H1 (cell line): ENCODE data around the gene HSD11B1. TPM values are rescaled to one million over a fixed set of nuclear protein-coding genes. Genes with fewer than 3 reads are reported as not detected.

Source experiments
- CTCF ChIA-PET: fragments of 300-600 bp; sonication (Branson Sonifier 250); formaldehyde crosslinking; loops from one replicate; lab custom pipeline; 2021; ENCODE audit not compliant: partially characterized antibody; lab: Charles Lee
- POLR2A ChIA-PET: fragments of 300-600 bp; sonication (Branson Sonifier 250); formaldehyde crosslinking; loops from one replicate; lab custom pipeline; 2021; ENCODE audit warnings: inconsistent platforms; ENCODE audit not compliant: partially characterized antibody; lab: Charles Lee
- DNase-seq, 2 experiments: peaks; one replicate each; pipeline versions ENCODE4 v3.0.0 to v3.0.0-alpha.2; 2010 to 2022; ENCODE audit warnings: low spot score in 2 of 2, low read depth in 1 of 2, mixed read lengths in 1 of 2
- FAIRE-seq: peaks from 2 replicates; lab custom pipeline; 2011; peaks lifted over from hg19 to GRCh38; lab: Jason Lieb, UNC
- H2AFZ ChIP-seq: 2 replicates; pipeline ENCODE4 v1.8.1; 2012; ENCODE audit warnings: low read length, inconsistent platforms
- H2AK5ac ChIP-seq: 2 replicates; pipeline ENCODE4 v1.6.1; 2013; ENCODE audit warnings: low read depth, low read length
- H2BK120ac ChIP-seq: replicated peaks from 2 replicates; pipeline ENCODE3; 2013; ENCODE audit warnings: low read depth, low read length, inconsistent platforms
- H2BK12ac ChIP-seq: 2 replicates; pipeline ENCODE4 v1.6.1; 2013; ENCODE audit warnings: low read depth, low read length
- H2BK15ac ChIP-seq: 2 replicates; pipeline ENCODE4 v1.6.1; 2013; ENCODE audit warnings: low read length
- H2BK20ac ChIP-seq: 2 replicates; pipeline ENCODE4 v1.6.1; 2013; ENCODE audit warnings: low read length
- H2BK5ac ChIP-seq: 2 replicates; pipeline ENCODE4 v1.6.1; 2013; ENCODE audit warnings: low read depth, low read length
- H3K14ac ChIP-seq: 2 replicates; pipeline ENCODE4 v1.6.1; 2013; ENCODE audit warnings: inconsistent platforms; ENCODE audit not compliant: insufficient read length
- H3K18ac ChIP-seq: 2 replicates; pipeline ENCODE4 v1.6.1; 2013; ENCODE audit warnings: low read length; ENCODE audit errors: extremely low read depth
- H3K23ac ChIP-seq: 2 replicates; pipeline ENCODE4 v1.6.1; 2013; ENCODE audit warnings: inconsistent platforms; ENCODE audit not compliant: insufficient read length
- H3K23me2 ChIP-seq: 2 replicates; pipeline ENCODE4 v1.6.1; 2013; ENCODE audit warnings: low read depth, low read length
- H3K27ac ChIP-seq: 2 replicates; pipeline ENCODE4 v1.6.1; 2011; ENCODE audit warnings: low read depth, low read length, inconsistent platforms
- H3K27me3 ChIP-seq, 4 experiments: replicated peaks in 1 of 4; 1 replicate in 1 of 4; 2 replicates in 3 of 4; pipeline versions ENCODE4 v1.6.1 to v1.8.1; 2011 to 2013; ENCODE audit warnings: low read length in 3 of 4, mild to moderate bottlenecking in 3 of 4, inconsistent platforms in 2 of 4, mixed read lengths in 2 of 4, moderate library complexity in 1 of 4; ENCODE audit not compliant: control insufficient read depth in 3 of 4, insufficient read depth in 3 of 4; ENCODE audit errors: extremely low read depth in 1 of 4
- H3K36me3 ChIP-seq, 4 experiments: 2 replicates each; pipeline versions ENCODE4 v1.6.1 to v1.8.1; 2011 to 2013; ENCODE audit warnings: mild to moderate bottlenecking in 4 of 4, low read length in 3 of 4, moderate library complexity in 2 of 4, control low read depth in 1 of 4, inconsistent platforms in 1 of 4; ENCODE audit not compliant: insufficient read depth in 4 of 4, control insufficient read depth in 2 of 4
- H3K4ac ChIP-seq: replicated peaks from 2 replicates; pipeline ENCODE3; 2013; ENCODE audit warnings: low read length, low read depth, mixed read lengths, inconsistent platforms; ENCODE audit not compliant: insufficient read length
- H3K4me1 ChIP-seq, 4 experiments: replicated peaks in 1 of 4; 1 replicate in 1 of 4; 2 replicates in 3 of 4; pipeline versions ENCODE4 v1.6.1 to v1.8.1; 2011 to 2013; ENCODE audit warnings: low read length in 3 of 4, inconsistent platforms in 2 of 4, mixed read lengths in 1 of 4; ENCODE audit not compliant: insufficient read depth in 4 of 4, control insufficient read depth in 3 of 4
- H3K4me2 ChIP-seq, 2 experiments: 2 replicates each; pipeline versions ENCODE4 v1.6.1 to v1.8.1; 2011 to 2013; ENCODE audit warnings: low read depth in 2 of 2, low read length in 2 of 2, control low read depth in 1 of 2, inconsistent platforms in 1 of 2, mild to moderate bottlenecking in 1 of 2; ENCODE audit not compliant: insufficient read depth in 1 of 2
- H3K4me3 ChIP-seq, 4 experiments: fragments of 200-600, 300-600 bp in 1 of 4; sonication (generic), shearing (Covaris generic), sonication (Bioruptor Twin) in 1 of 4; 2 replicates each; pipeline versions ENCODE4 v1.5.1 to v1.8.1; 2011 to 2016; ENCODE audit warnings: low read length in 4 of 4, low read depth in 3 of 4, control low read depth in 2 of 4, inconsistent platforms in 2 of 4, mild to moderate bottlenecking in 2 of 4, mixed read lengths in 1 of 4, moderate library complexity in 1 of 4; ENCODE audit not compliant: insufficient read depth in 2 of 4; ENCODE audit errors: extremely low read depth in 1 of 4
- H3K56ac ChIP-seq: replicated peaks from 2 replicates; pipeline ENCODE3; 2013; ENCODE audit warnings: low read depth, mild to moderate bottlenecking, mixed read lengths, low read length, inconsistent platforms; ENCODE audit not compliant: insufficient read length
- H3K79me1 ChIP-seq: 2 replicates; pipeline ENCODE4 v1.6.1; 2013; ENCODE audit warnings: low read depth, low read length, control low read depth
- H3K79me2 ChIP-seq, 2 experiments: 2 replicates each; pipeline versions ENCODE4 v1.6.1 to v1.8.1; 2012 to 2013; ENCODE audit warnings: low read length in 2 of 2, mild to moderate bottlenecking in 2 of 2, inconsistent platforms in 1 of 2; ENCODE audit not compliant: insufficient read depth in 2 of 2, control insufficient read depth in 1 of 2
- H3K9ac ChIP-seq, 4 experiments: replicated peaks in 1 of 4; 1 replicate in 1 of 4; 2 replicates in 3 of 4; pipeline versions ENCODE4 v1.6.1 to v1.8.1; 2011 to 2013; ENCODE audit warnings: low read depth in 3 of 4, low read length in 3 of 4, control low read depth in 2 of 4, mild to moderate bottlenecking in 2 of 4, moderate library complexity in 2 of 4, inconsistent platforms in 1 of 4; ENCODE audit errors: extremely low read depth in 1 of 4
- H3K9me3 ChIP-seq, 2 experiments: 2 replicates each; pipeline versions ENCODE4 v1.6.1 to v1.8.1; 2012 to 2013; ENCODE audit warnings: mild to moderate bottlenecking in 2 of 2, moderate library complexity in 2 of 2, control low read depth in 1 of 2, inconsistent platforms in 1 of 2, low read depth in 1 of 2, low read length in 1 of 2, mixed read lengths in 1 of 2; ENCODE audit not compliant: insufficient read depth in 2 of 2
- H4K20me1 ChIP-seq, 2 experiments: replicated peaks in 1 of 2; 2 replicates each; pipeline versions ENCODE3 to v1.8.1; 2011 to 2013; ENCODE audit warnings: inconsistent platforms in 2 of 2, low read length in 2 of 2, mild to moderate bottlenecking in 1 of 2; ENCODE audit not compliant: insufficient read depth in 2 of 2, control insufficient read depth in 1 of 2
- H4K5ac ChIP-seq: 2 replicates; pipeline ENCODE4 v1.6.1; 2013; ENCODE audit warnings: low read length, low read depth, mixed read lengths, inconsistent platforms; ENCODE audit not compliant: insufficient read length
- H4K8ac ChIP-seq: 2 replicates; pipeline ENCODE4 v1.8.0; 2013; ENCODE audit warnings: mild to moderate bottlenecking, moderate library complexity, low read length, inconsistent platforms; ENCODE audit not compliant: insufficient read depth; ENCODE audit errors: extremely low read depth
- H4K91ac ChIP-seq: replicated peaks from 2 replicates; pipeline ENCODE3; 2013; ENCODE audit warnings: low read length, mixed read lengths, inconsistent platforms; ENCODE audit not compliant: insufficient read length
- ASH2L ChIP-seq: fragments of 200-600, 300-600 bp; sonication (generic); IDR thresholded peaks from one replicate; pipeline ENCODE4 v1.7.1; 2017; ENCODE audit warnings: low read length
- KDM4A ChIP-seq: IDR thresholded peaks from one replicate; pipeline ENCODE4 v1.7.1; 2012; ENCODE audit warnings: low read depth, mild to moderate bottlenecking, moderate library complexity, low read length, inconsistent platforms; ENCODE audit not compliant: severe bottlenecking
- MAFK ChIP-seq: IDR thresholded peaks from 2 replicates; pipeline ENCODE4 v1.6.1; 2012; ENCODE audit warnings: low read depth, mild to moderate bottlenecking, improper control_type of control experiment, low read length
- POLR2AphosphoS5 ChIP-seq: IDR thresholded peaks from 2 replicates; pipeline ENCODE4 v1.6.1; 2011; ENCODE audit warnings: low read depth, low read length
- POU5F1 ChIP-seq: IDR thresholded peaks from 2 replicates; pipeline ENCODE4 v1.6.1; 2011; ENCODE audit warnings: low read depth, mild to moderate bottlenecking, low read length, moderate library complexity
- SAP30 ChIP-seq: fragments of 300-600 bp; sonication (generic); IDR thresholded peaks from 2 replicates; pipeline ENCODE4 v1.7.1; 2012; ENCODE audit warnings: low read length, moderate library complexity, mild to moderate bottlenecking, inconsistent platforms; ENCODE audit not compliant: insufficient read depth, insufficient replicate concordance
- SIX5 ChIP-seq: IDR thresholded peaks from 2 replicates; pipeline ENCODE4 v1.6.1; 2011; ENCODE audit warnings: mild to moderate bottlenecking, low read depth, low read length
- ZNF274 ChIP-seq: IDR thresholded peaks from 2 replicates; pipeline ENCODE4 v1.7.0; 2012; ENCODE audit warnings: low read length, borderline replicate concordance; ENCODE audit errors: extremely low read depth
- WGBS, 2 experiments: shearing (Covaris generic) in 1 of 2; methylation state at CpG; one replicate each; pipeline versions ENCODE4 v1.1.6 to v1.1.7; 2013 to 2015; ENCODE audit warnings: low lambda C conversion rate in 2 of 2, mixed read lengths in 2 of 2, inconsistent platforms in 1 of 2, low coverage in 1 of 2, missing lambda C conversion rate in 1 of 2; ENCODE audit not compliant: insufficient replicate concordance in 2 of 2, insufficient coverage in 1 of 2, insufficient read length in 1 of 2; ENCODE audit errors: extremely low coverage in 1 of 2, missing lambda C conversion rate in 1 of 2; 5-methylcytosine and 5-hydroxymethylcytosine counted together
- polyA plus RNA-seq, 7 experiments: library from polyadenylated mRNA; depleted of rRNA in 3 of 7; stranded (reverse) in 5 of 7; unstranded in 2 of 7; fragments of >200 nt in 5 of 7; fragments of 200-250 nt in 2 of 7; gene quantifications; 1 replicate in 5 of 7; 2 replicates in 1 of 7; 4 replicates in 1 of 7; pipeline versions ENCODE4 v1.2.1 to v1.2.3, GENCODE V29; 2011 to 2013; ENCODE audit warnings: missing spikeins in 2 of 7, mixed read lengths in 2 of 7
- total RNA-seq: library from RNA; stranded (reverse); fragmentation: NEBNext Ultra II Directional; extraction: Animal tissue kit (Norgen Biotek cat#: 25700); gene quantifications from 2 replicates; pipeline ENCODE4 v1.2.1, GENCODE V29; 2021

Gene HSD11B1
- total and polyA plus RNA-seq, 2 of the 8 experiments (the other 6 are each of a cell fraction or from before 2014, with no cell fraction given), result not detected

- Histone ChIP-seq H3K14ac (no peak overlapping the region), H3K4me2 (no peak overlapping the region), H3K4me3 (no peak overlapping the region), H3K27ac (no peak overlapping the region), H3K56ac (no peak overlapping the region), H3K4me1 (no peaks in the 10 kb centered on the region), H3K18ac (no peak overlapping the region), H3K27me3 (no peaks in the 10 kb centered on the region; a peak in 1 of 7 replicates), H2AK5ac (no peak overlapping the region), H4K20me1 (no peaks in the 10 kb centered on the region), H2AFZ (no peak overlapping the region), H3K9me3 (no peaks in the 10 kb centered on the region), H4K5ac (no peak overlapping the region), H3K79me1 (no peaks in the 10 kb centered on the region), H2BK5ac (no peak overlapping the region), H3K23me2 (no peaks in the 10 kb centered on the region), H3K4ac (no peak overlapping the region), H2BK12ac (no peak overlapping the region), H3K36me3 (no peaks in the 10 kb centered on the region), H3K79me2 (no peaks in the 10 kb centered on the region), H3K9ac (no peak overlapping the region), H2BK15ac (no peak overlapping the region), H4K8ac (no peak overlapping the region), H3K23ac (no peak overlapping the region), H2BK20ac (no peak overlapping the region), H4K91ac (no peak overlapping the region), H2BK120ac (no peak overlapping the region)
- ChIA-PET CTCF (interaction anchor here (0.9 to 1.2 kb wide), 2 partner anchors 11 to 138 kb away, joined by 3 to 4 read pairs; no protein-coding TSS in a partner anchor), POLR2A (no interaction called here)
- no peak for DNase-seq
- 89% methylated on average over 6 of the region's 6 CpGs; no CpG with 5 or more reads in 1 of the 2 experiments for WGBS, 2 experiments
- FAIRE-seq, result no peak
- no peak for TF ChIP-seq MAFK
- TF ChIP-seq SIX5, result no peak
- no peak for TF ChIP-seq POLR2AphosphoS5
- no peak for TF ChIP-seq ASH2L
- no peak for TF ChIP-seq POU5F1
- TF ChIP-seq SAP30, result no peak
- no peak for TF ChIP-seq KDM4A
- TF ChIP-seq ZNF274, result no peak
These were observed 677 bp upstream of the HSD11B1 start for GRCh38 chr1:209703834-209704504.
